ENCODE data around the gene RBFOX2.

DNA sequence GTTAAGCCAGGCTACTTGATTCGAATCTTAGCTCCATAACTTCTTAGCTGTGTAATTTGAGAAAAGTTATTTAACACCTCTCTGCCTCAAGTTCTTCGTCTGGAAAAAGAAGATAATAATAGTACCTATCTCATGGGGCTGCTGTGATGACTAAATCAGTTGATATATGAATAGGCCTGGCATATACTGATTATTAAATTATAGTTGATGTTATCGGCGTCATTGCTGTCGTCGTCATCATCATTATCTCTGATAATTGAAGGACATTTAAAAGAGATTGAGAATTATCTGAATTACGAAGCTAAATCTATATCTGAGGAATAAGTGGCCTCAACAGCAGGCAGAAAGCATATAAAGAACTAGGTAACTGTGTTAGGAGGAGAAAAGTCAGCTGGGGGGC lies 165.9 kb downstream of the RBFOX2 start:
- no peak for TF ChIP-seq EZH2 (IDR thresholded peaks at IDR 0.05; ENCODE audit: low read length, missing control alignments)
- TF ChIP-seq, protein P1, sequence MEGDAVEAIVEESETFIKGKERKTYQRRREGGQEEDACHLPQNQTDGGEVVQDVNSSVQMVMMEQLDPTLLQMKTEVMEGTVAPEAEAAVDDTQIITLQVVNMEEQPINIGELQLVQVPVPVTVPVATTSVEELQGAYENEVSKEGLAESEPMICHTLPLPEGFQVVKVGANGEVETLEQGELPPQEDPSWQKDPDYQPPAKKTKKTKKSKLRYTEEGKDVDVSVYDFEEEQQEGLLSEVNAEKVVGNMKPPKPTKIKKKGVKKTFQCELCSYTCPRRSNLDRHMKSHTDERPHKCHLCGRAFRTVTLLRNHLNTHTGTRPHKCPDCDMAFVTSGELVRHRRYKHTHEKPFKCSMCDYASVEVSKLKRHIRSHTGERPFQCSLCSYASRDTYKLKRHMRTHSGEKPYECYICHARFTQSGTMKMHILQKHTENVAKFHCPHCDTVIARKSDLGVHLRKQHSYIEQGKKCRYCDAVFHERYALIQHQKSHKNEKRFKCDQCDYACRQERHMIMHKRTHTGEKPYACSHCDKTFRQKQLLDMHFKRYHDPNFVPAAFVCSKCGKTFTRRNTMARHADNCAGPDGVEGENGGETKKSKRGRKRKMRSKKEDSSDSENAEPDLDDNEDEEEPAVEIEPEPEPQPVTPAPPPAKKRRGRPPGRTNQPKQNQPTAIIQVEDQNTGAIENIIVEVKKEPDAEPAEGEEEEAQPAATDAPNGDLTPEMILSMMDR (conservative IDR thresholded peaks at IDR 0.05 in 1 of 2, IDR thresholded peaks at IDR 0.05 in 1 of 2; ENCODE audit: low read depth in 1 of 2, low read length in 2 of 2), result no peak

Data from fibroblast of lung (primary cell).